Measurements from ENCODE around the gene UPF1. TPM values are rescaled to one million over a fixed set of nuclear protein-coding genes. Genes with fewer than 3 reads are reported as not detected.

The UPF1 gene
- total RNA-seq, 1 experiment from 2014 or later, result 78.8 TPM

DNA sequence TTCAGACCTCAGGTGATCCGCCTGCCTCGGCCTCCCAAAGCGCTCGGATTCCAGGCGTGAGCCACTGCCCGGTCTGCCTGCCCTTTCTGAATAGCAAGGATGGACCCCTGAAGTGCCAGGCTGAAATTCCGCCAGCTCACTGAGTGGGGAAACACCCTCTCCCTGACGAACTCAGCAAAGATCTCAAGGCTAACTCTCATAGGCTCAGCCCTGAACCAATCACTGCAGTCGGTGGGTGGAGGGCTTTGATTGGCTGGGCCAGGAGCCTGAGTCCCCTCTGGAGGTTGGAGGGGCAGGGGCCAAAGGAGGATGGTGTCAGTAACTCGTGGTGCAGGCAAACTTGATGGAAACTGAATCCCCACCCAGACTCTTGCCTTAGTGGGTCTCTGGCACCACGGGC is 29.4 kb upstream of the UPF1 start:
- H3K9me2 ChIP-seq (ENCODE audit: insufficient read depth), result no peaks in the 10 kb centered on the region
- H3K79me2 ChIP-seq (ENCODE audit: low read depth), result no peaks in the 10 kb centered on the region
- H3K27ac ChIP-seq, result no peak overlapping the region
- H3K27me3 ChIP-seq (ENCODE audit: insufficient read depth, low read depth), result peaks cover 12% of the 10 kb centered on the region; the same call in 1 of the 2 replicates
- H3K4me2 ChIP-seq, result no peak overlapping the region
- no peak overlapping the region for H3K4me3 ChIP-seq
- intact Hi-C loops (cut with micrococcal nuclease; ENCODE audit: unreplicated experiment), result no loop called here
- TF ChIP-seq, protein P1, sequence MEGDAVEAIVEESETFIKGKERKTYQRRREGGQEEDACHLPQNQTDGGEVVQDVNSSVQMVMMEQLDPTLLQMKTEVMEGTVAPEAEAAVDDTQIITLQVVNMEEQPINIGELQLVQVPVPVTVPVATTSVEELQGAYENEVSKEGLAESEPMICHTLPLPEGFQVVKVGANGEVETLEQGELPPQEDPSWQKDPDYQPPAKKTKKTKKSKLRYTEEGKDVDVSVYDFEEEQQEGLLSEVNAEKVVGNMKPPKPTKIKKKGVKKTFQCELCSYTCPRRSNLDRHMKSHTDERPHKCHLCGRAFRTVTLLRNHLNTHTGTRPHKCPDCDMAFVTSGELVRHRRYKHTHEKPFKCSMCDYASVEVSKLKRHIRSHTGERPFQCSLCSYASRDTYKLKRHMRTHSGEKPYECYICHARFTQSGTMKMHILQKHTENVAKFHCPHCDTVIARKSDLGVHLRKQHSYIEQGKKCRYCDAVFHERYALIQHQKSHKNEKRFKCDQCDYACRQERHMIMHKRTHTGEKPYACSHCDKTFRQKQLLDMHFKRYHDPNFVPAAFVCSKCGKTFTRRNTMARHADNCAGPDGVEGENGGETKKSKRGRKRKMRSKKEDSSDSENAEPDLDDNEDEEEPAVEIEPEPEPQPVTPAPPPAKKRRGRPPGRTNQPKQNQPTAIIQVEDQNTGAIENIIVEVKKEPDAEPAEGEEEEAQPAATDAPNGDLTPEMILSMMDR (conservative IDR thresholded peaks at IDR 0.05), result no peak
- no peak for TF ChIP-seq EZH2 (IDR thresholded peaks at IDR 0.05; ENCODE audit: low read depth)
- no peaks in the 10 kb centered on the region for H3K9me3 ChIP-seq (ENCODE audit: insufficient read depth, low read depth)
- H3F3A ChIP-seq (ENCODE audit: insufficient read depth, low read depth), result peaks cover 3% of the 10 kb centered on the region; the same call in 1 of the 2 replicates
- ChIA-PET CTCF (no interaction called here), POLR2A (ENCODE audit: unreplicated experiment) (no interaction called here)
- peak in 1 of 2 experiments; percentile 26 for DNase-seq
- no peaks in the 10 kb centered on the region for H3K36me3 ChIP-seq (ENCODE audit: low read depth)
- H4K20me1 ChIP-seq (ENCODE audit: insufficient read depth), result no peaks in the 10 kb centered on the region
- H2AFZ ChIP-seq, result no peak overlapping the region
- no peaks in the 10 kb centered on the region for H3K4me1 ChIP-seq (replicated peaks; ENCODE audit: insufficient read depth)
- no TSS peak for BruUV-seq (replicated peaks)

DNA sequence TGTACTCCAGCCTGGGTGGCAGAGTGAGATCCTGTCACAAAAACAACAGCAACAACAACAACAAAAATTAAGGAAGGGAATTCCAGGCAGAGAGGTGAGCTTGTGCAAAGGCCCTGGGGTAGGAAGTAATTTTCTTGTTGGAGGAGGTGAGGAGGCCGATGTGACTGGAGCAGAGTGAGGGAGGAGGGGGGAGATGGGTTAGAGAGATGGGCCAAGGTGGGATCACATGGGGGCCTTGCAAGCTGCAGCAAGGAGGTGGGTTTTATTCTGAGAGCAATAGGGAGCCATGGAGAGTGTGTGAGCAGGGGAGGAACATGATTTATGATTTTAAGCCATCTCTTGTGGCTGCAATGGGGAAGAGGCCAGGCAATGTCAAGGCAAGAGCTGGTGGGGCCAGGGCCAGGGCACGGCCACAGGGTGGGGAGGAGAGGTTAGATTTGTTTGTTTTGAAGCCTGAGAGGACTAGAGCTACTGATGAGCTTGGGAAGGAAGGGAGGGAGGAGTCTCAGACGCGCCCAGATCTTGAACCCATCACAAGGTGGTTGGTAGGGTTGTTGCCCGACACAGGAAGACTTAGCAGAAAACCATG is 28.1 kb upstream of the UPF1 start:
- CTCF ChIA-PET, result interaction anchor here (0.6 kb wide), 1 partner anchor 165 kb away, joined by 14 read pairs; no protein-coding TSS in a partner anchor
- TF ChIP-seq EZH2 (IDR thresholded peaks at IDR 0.05; ENCODE audit: low read depth), result no peak
- TF ChIP-seq, protein P1 (conservative IDR thresholded peaks at IDR 0.05), result no peak
- Histone ChIP-seq H2AFZ (no peak overlapping the region), H3K36me3 (ENCODE audit: low read depth) (no peaks in the 10 kb centered on the region), H3K4me2 (no peak overlapping the region), H3F3A (ENCODE audit: insufficient read depth, low read depth) (no peaks in the 10 kb centered on the region; the same call in 1 of the 2 replicates), H3K79me2 (ENCODE audit: low read depth) (no peaks in the 10 kb centered on the region), H3K27ac (no peak overlapping the region), H3K4me3 (no peak overlapping the region), H3K9me2 (ENCODE audit: insufficient read depth) (no peaks in the 10 kb centered on the region), H3K4me1 (replicated peaks; ENCODE audit: insufficient read depth) (no peaks in the 10 kb centered on the region), H3K9me3 (ENCODE audit: insufficient read depth, low read depth) (no peaks in the 10 kb centered on the region), H4K20me1 (ENCODE audit: insufficient read depth) (no peaks in the 10 kb centered on the region), H3K27me3 (ENCODE audit: insufficient read depth, low read depth) (peaks cover 12% of the 10 kb centered on the region; the same call in 1 of the 2 replicates)
- intact Hi-C loops (cut with micrococcal nuclease; ENCODE audit: unreplicated experiment), result no loop called here
- POLR2A ChIA-PET (ENCODE audit: unreplicated experiment), result no interaction called here
- no TSS peak for BruUV-seq (replicated peaks)
- DNase-seq, result peak in 1 of 2 experiments; percentile 2

DNA sequence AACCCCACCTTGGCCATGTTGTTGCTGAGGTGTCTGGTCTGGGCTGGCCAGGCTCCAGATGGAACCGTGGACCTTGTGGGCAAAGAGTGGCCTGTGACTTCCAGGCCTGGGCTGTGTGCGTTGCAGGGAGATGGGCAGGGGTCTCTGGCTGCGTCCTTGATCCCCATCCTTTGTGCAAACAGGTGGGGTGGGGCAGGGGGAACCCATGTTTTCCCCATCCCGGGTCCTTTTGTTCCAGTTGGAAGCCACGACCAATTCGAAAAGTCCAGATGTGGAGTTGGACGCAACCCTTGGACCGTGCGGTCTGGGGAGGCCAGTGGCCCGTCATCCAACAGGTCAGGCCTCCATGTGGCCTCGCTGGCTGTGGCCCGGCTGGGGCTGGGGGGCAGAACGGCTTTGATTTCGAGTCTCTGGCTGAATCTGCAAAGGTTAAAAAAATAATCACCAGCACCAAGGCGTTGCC is 27.6 kb upstream of the UPF1 start:
- no peak overlapping the region for H3K4me2 ChIP-seq
- no peaks in the 10 kb centered on the region for H3K9me2 ChIP-seq (ENCODE audit: insufficient read depth)
- no peak overlapping the region for H3K27ac ChIP-seq
- no peaks in the 10 kb centered on the region for H4K20me1 ChIP-seq (ENCODE audit: insufficient read depth)
- no TSS peak for BruUV-seq (replicated peaks)
- no peaks in the 10 kb centered on the region for H3K79me2 ChIP-seq (ENCODE audit: low read depth)
- no peaks in the 10 kb centered on the region; the same call in 1 of the 2 replicates for H3F3A ChIP-seq (ENCODE audit: insufficient read depth, low read depth)
- ChIA-PET POLR2A (ENCODE audit: unreplicated experiment) (no interaction called here), CTCF (no interaction called here)
- H3K27me3 ChIP-seq (ENCODE audit: insufficient read depth, low read depth), result peaks cover 12% of the 10 kb centered on the region; the same call in 1 of the 2 replicates
- no peaks in the 10 kb centered on the region for H3K9me3 ChIP-seq (ENCODE audit: insufficient read depth, low read depth)
- no peaks in the 10 kb centered on the region for H3K36me3 ChIP-seq (ENCODE audit: low read depth)
- H2AFZ ChIP-seq, result no peak overlapping the region
- DNase-seq, result peak in 1 of 2 experiments; percentile 25
- no peak overlapping the region for H3K4me3 ChIP-seq
- H3K4me1 ChIP-seq (replicated peaks; ENCODE audit: insufficient read depth), result peaks cover 2% of the 10 kb centered on the region
- intact Hi-C loops (cut with micrococcal nuclease; ENCODE audit: unreplicated experiment), result no loop called here
- no peak for TF ChIP-seq EZH2 (IDR thresholded peaks at IDR 0.05; ENCODE audit: low read depth)
- TF ChIP-seq, protein P1 (conservative IDR thresholded peaks at IDR 0.05), result no peak
